H9 (cell line): ENCODE data around the gene NIN. TPM values are rescaled to one million over a fixed set of nuclear protein-coding genes. Genes with fewer than 3 reads are reported as not detected.

ENCODE experiments used
- DNase-seq: peaks from one replicate; pipeline ENCODE4 v3.0.0-alpha.2; 2017
- H2AFZ ChIP-seq: one replicate; pipeline ENCODE4 v1.6.1; 2013; ENCODE audit warnings: mild to moderate bottlenecking, low read length, control low read depth, moderate library complexity
- H2AK5ac ChIP-seq: 2 replicates; pipeline ENCODE4 v1.6.1; 2013; ENCODE audit warnings: low read length, control low read depth, mixed read lengths; ENCODE audit not compliant: insufficient read length
- H2BK120ac ChIP-seq: one replicate; pipeline ENCODE4 v1.6.1; 2013; ENCODE audit warnings: low read depth, mild to moderate bottlenecking, low read length, control low read depth, inconsistent platforms; ENCODE audit not compliant: poor library complexity, severe bottlenecking
- H2BK12ac ChIP-seq: 2 replicates; pipeline ENCODE4 v1.6.1; 2013; ENCODE audit warnings: low read length, control low read depth, mixed read lengths, low read depth; ENCODE audit not compliant: insufficient read length
- H2BK15ac ChIP-seq: 2 replicates; pipeline ENCODE4 v1.6.1; 2013; ENCODE audit warnings: low read depth, low read length, control low read depth
- H2BK20ac ChIP-seq: one replicate; pipeline ENCODE4 v1.6.1; 2013; ENCODE audit warnings: low read depth, mild to moderate bottlenecking, low read length, control low read depth, inconsistent platforms; ENCODE audit not compliant: poor library complexity, severe bottlenecking
- H2BK5ac ChIP-seq: 2 replicates; pipeline ENCODE4 v1.6.1; 2013; ENCODE audit warnings: low read length, control low read depth, mixed read lengths; ENCODE audit not compliant: insufficient read length
- H3K14ac ChIP-seq: 2 replicates; pipeline ENCODE4 v1.6.1; 2013; ENCODE audit warnings: low read length, control low read depth; ENCODE audit not compliant: insufficient read depth
- H3K18ac ChIP-seq: 2 replicates; pipeline ENCODE4 v1.6.1; 2013; ENCODE audit warnings: low read depth, mild to moderate bottlenecking, mixed read lengths, low read length, control low read depth; ENCODE audit not compliant: insufficient read length
- H3K23ac ChIP-seq: 2 replicates; pipeline ENCODE4 v1.6.1; 2013; ENCODE audit warnings: low read length, control low read depth, mixed read lengths, low read depth; ENCODE audit not compliant: insufficient read length
- H3K23me2 ChIP-seq: 2 replicates; pipeline ENCODE4 v1.6.1; 2013; ENCODE audit warnings: low read depth, mild to moderate bottlenecking, mixed read lengths, low read length, control low read depth; ENCODE audit not compliant: insufficient read length, poor library complexity, severe bottlenecking
- H3K27ac ChIP-seq: 2 replicates; pipeline ENCODE4 v1.5.1; 2013; ENCODE audit warnings: low read length, control low read depth, mixed read lengths, low read depth; ENCODE audit not compliant: insufficient read length
- H3K27me3 ChIP-seq: 2 replicates; pipeline ENCODE4 v1.6.1; 2013; ENCODE audit warnings: low read length, control low read depth, inconsistent platforms; ENCODE audit not compliant: insufficient read depth
- H3K4ac ChIP-seq: 2 replicates; pipeline ENCODE4 v1.6.1; 2013; ENCODE audit warnings: low read depth, mild to moderate bottlenecking, control low read depth, inconsistent platforms, low read length, moderate library complexity
- H3K4me1 ChIP-seq: 2 replicates; pipeline ENCODE4 v1.6.1; 2013; ENCODE audit warnings: low read length, control low read depth, inconsistent platforms; ENCODE audit not compliant: insufficient read depth
- H3K4me2 ChIP-seq: 2 replicates; pipeline ENCODE4 v1.6.1; 2013; ENCODE audit warnings: low read length, control low read depth, mixed read lengths; ENCODE audit not compliant: insufficient read length, insufficient read depth
- H3K56ac ChIP-seq: 2 replicates; pipeline ENCODE4 v1.6.1; 2013; ENCODE audit warnings: low read depth, mild to moderate bottlenecking, mixed read lengths, low read length, control low read depth; ENCODE audit not compliant: insufficient read length
- H3K79me1 ChIP-seq: 2 replicates; pipeline ENCODE4 v1.6.1; 2013; ENCODE audit warnings: low read depth, mild to moderate bottlenecking, moderate library complexity, low read length, control low read depth, inconsistent platforms; ENCODE audit not compliant: insufficient read depth, poor library complexity, severe bottlenecking
- H3K79me2 ChIP-seq: 2 replicates; pipeline ENCODE4 v1.6.1; 2013; ENCODE audit warnings: low read length, control low read depth, inconsistent platforms; ENCODE audit not compliant: insufficient read depth
- H3K9ac ChIP-seq: 2 replicates; pipeline ENCODE4 v1.6.1; 2013; ENCODE audit warnings: low read length, control low read depth, mixed read lengths; ENCODE audit not compliant: insufficient read length; ENCODE audit errors: extremely low read depth
- H3K9me3 ChIP-seq: one replicate; pipeline ENCODE4 v1.6.1; 2013; ENCODE audit warnings: low read depth, low read length, inconsistent platforms; ENCODE audit not compliant: control insufficient read depth
- H3T11ph ChIP-seq: one replicate; pipeline ENCODE4 v1.6.1; 2013; ENCODE audit warnings: mild to moderate bottlenecking, low read length, control low read depth, inconsistent platforms
- H4K20me1 ChIP-seq: one replicate; pipeline ENCODE4 v1.6.1; 2013; ENCODE audit not compliant: control insufficient read depth, insufficient read length, insufficient read depth
- H4K5ac ChIP-seq: 2 replicates; pipeline ENCODE4 v1.6.1; 2013; ENCODE audit warnings: low read depth, mild to moderate bottlenecking, mixed read lengths, low read length, control low read depth; ENCODE audit not compliant: insufficient read length
- H4K8ac ChIP-seq: replicated peaks from 2 replicates; pipeline ENCODE4 v1.6.1; 2013; ENCODE audit warnings: low read length, control low read depth, mixed read lengths, low read depth; ENCODE audit not compliant: insufficient read length
- H4K91ac ChIP-seq: 2 replicates; pipeline ENCODE4 v1.6.1; 2013; ENCODE audit warnings: low read depth, mild to moderate bottlenecking, moderate library complexity, mixed read lengths, low read length, control low read depth; ENCODE audit not compliant: insufficient read length
- H3K27ac Mint-ChIP-seq, 3 experiments: 2 replicates in 2 of 3; 3 replicates in 1 of 3; pipeline ENCODE4 v1.8.0; 2020 to 2021; ENCODE audit warnings: mixed read lengths in 3 of 3, mild to moderate bottlenecking in 1 of 3, moderate library complexity in 1 of 3
- H3K27me3 Mint-ChIP-seq: 2 replicates; pipeline ENCODE4 v1.8.0; 2021; ENCODE audit warnings: low read depth, mild to moderate bottlenecking, moderate library complexity, mixed read lengths
- H3K36me3 Mint-ChIP-seq, 3 experiments: 2 replicates in 2 of 3; 3 replicates in 1 of 3; pipeline ENCODE4 v1.8.0; 2020 to 2021; ENCODE audit warnings: low read depth in 3 of 3, mixed read lengths in 3 of 3; ENCODE audit not compliant: insufficient read depth in 1 of 3
- H3K4me1 Mint-ChIP-seq, 2 experiments: 2 replicates each; pipeline ENCODE4 v1.8.0; 2020; ENCODE audit warnings: mixed read lengths in 2 of 2
- H3K4me3 Mint-ChIP-seq, 2 experiments: 2 replicates in 1 of 2; 3 replicates in 1 of 2; pipeline ENCODE4 v1.8.0; 2020 to 2021; ENCODE audit warnings: mild to moderate bottlenecking in 2 of 2, mixed read lengths in 2 of 2, moderate library complexity in 1 of 2
- H3K9me3 Mint-ChIP-seq, 2 experiments: 2 replicates in 1 of 2; 3 replicates in 1 of 2; pipeline ENCODE4 v1.8.0; 2020; ENCODE audit warnings: mild to moderate bottlenecking in 2 of 2, mixed read lengths in 2 of 2, moderate library complexity in 1 of 2
- CTCF ChIP-seq: fragments of 200-600 bp; sonication (generic); conservative IDR thresholded peaks from 3 replicates; pipeline ENCODE4 v1.8.0; 2021; ENCODE audit warnings: antibody characterized with exemption, mild to moderate bottlenecking
- WGBS: extraction: QIAGEN DNeasy Blood & Tissue Kit; methylation state at CpG from one replicate; pipeline ENCODE4 v1.1.7; 2013; ENCODE audit warnings: missing lambda C conversion rate, low lambda C conversion rate, mixed read lengths; ENCODE audit not compliant: insufficient read length; ENCODE audit errors: extremely low coverage; 5-methylcytosine and 5-hydroxymethylcytosine counted together
- total RNA-seq: library from RNA; stranded (reverse); gene quantifications from 2 replicates; pipeline ENCODE4 v1.2.1, GENCODE V29; 2021

Gene NIN
- total RNA-seq, 1 experiment from 2014 or later: 18.4 TPM

GRCh38 chr14:50808053-50808452 is 22.9 kb downstream of the NIN start:
- H3K27ac Mint-ChIP-seq: no peak overlapping the region
- Histone ChIP-seq H4K8ac (no peak overlapping the region), H2BK120ac (no peak overlapping the region), H3K27me3 (no peaks in the 10 kb centered on the region), H3K4ac (no peak overlapping the region), H3K23me2 (no peaks in the 10 kb centered on the region), H3K79me1 (peaks cover 3% of the 10 kb centered on the region), H3T11ph (no peak overlapping the region), H4K91ac (no peak overlapping the region), H3K27ac (no peak overlapping the region), H2BK15ac (no peak overlapping the region), H2AFZ (no peak overlapping the region), H3K9me3 (no peaks in the 10 kb centered on the region), H3K9ac (no peak overlapping the region), H2BK20ac (no peak overlapping the region), H3K4me1 (peaks cover 4% of the 10 kb centered on the region; the same call in 1 of the 2 replicates), H4K5ac (no peak overlapping the region), H3K79me2 (no peaks in the 10 kb centered on the region), H2BK5ac (no peak overlapping the region), H4K20me1 (no peaks in the 10 kb centered on the region), H2AK5ac (no peak overlapping the region), H3K56ac (no peak overlapping the region), H3K14ac (no peak overlapping the region), H3K4me2 (no peak overlapping the region), H2BK12ac (no peak overlapping the region), H3K18ac (no peak overlapping the region), H3K23ac (no peak overlapping the region)
- no peaks in the 10 kb centered on the region for H3K9me3 Mint-ChIP-seq
- H3K4me3 Mint-ChIP-seq: no peak overlapping the region
- DNase-seq: peak; percentile 40
- H3K4me1 Mint-ChIP-seq: peaks cover 16% of the 10 kb centered on the region in 2 experiments
- peaks cover 0 to 5% (median 0%) of the 10 kb centered on the region in 3 experiments; a peak in 3 of 7 replicates for H3K36me3 Mint-ChIP-seq
- no CpG with 5 or more reads among the region's 5 CpGs for WGBS
- TF ChIP-seq CTCF: no peak
- no peaks in the 10 kb centered on the region for H3K27me3 Mint-ChIP-seq
